Lung (tissue), 12 donors: ENCODE measurements around the gene NTRK3. TPM values are rescaled to one million over a fixed set of nuclear protein-coding genes. Genes with fewer than 3 reads are reported as not detected.

Source experiments
- ATAC-seq: fragments of 200-7000 bp; cut with Tn5 transposase; one replicate; pipeline ENCODE4 v1.9.1; 2020; ENCODE audit warnings: moderate number of reproducible peaks; ENCODE audit not compliant: insufficient read depth, low FRiP score
- DNase-seq, 3 donors: peaks; one replicate each; pipeline ENCODE4 v3.0.0-alpha.2; 2013 to 2017
- H3K27ac ChIP-seq, 2 donors: one replicate each; pipeline ENCODE4 v1.5.1; 2013; ENCODE audit warnings: mild to moderate bottlenecking in 2 of 2, moderate library complexity in 2 of 2, control low read depth in 1 of 2, inconsistent platforms in 1 of 2, low read depth in 1 of 2, low read length in 1 of 2
- H3K27me3 ChIP-seq, 3 donors: one replicate each; pipeline ENCODE4 v1.5.1; 2013; ENCODE audit warnings: low read length in 2 of 3; ENCODE audit not compliant: control insufficient read depth in 3 of 3, insufficient read depth in 3 of 3
- H3K36me3 ChIP-seq, 4 donors: one replicate each; pipeline ENCODE4 v1.5.1; 2013; ENCODE audit warnings: low read length in 4 of 4, mild to moderate bottlenecking in 1 of 4, moderate library complexity in 1 of 4; ENCODE audit not compliant: control insufficient read depth in 4 of 4, insufficient read depth in 4 of 4
- H3K4me1 ChIP-seq, 5 donors: one replicate each; pipeline ENCODE4 v1.5.1; 2013; ENCODE audit warnings: low read length in 5 of 5, mild to moderate bottlenecking in 2 of 5, moderate library complexity in 1 of 5; ENCODE audit not compliant: control insufficient read depth in 5 of 5, insufficient read depth in 5 of 5
- H3K4me3 ChIP-seq: one replicate; pipeline ENCODE4 v1.5.1; 2013; ENCODE audit warnings: mild to moderate bottlenecking, control low read depth, moderate library complexity
- H3K9ac ChIP-seq, 2 donors: one replicate each; pipeline ENCODE4 v1.5.1; 2013; ENCODE audit warnings: low read length in 2 of 2, control low read depth in 1 of 2; ENCODE audit not compliant: insufficient read depth in 1 of 2
- H3K9me3 ChIP-seq, 4 donors: one replicate each; pipeline ENCODE4 v1.5.1; 2013; ENCODE audit warnings: low read length in 3 of 4, mild to moderate bottlenecking in 1 of 4, moderate library complexity in 1 of 4; ENCODE audit not compliant: control insufficient read depth in 4 of 4, insufficient read depth in 3 of 4
- CTCF ChIP-seq: IDR thresholded peaks from 2 replicates; pipeline ENCODE4 v1.5.1; 2012; ENCODE audit warnings: mild to moderate bottlenecking; ENCODE audit errors: control extremely low read depth, extremely low read depth
- WGBS, 2 donors: extraction: QIAGEN DNeasy Blood & Tissue Kit; methylation state at CpG; one replicate each; pipeline ENCODE4 v1.1.7; 2013; 5-methylcytosine and 5-hydroxymethylcytosine counted together
- polyA plus RNA-seq, 2 donors: library from polyadenylated mRNA; stranded (reverse); fragments of 200-250 nt; gene quantifications; one replicate each; pipeline ENCODE4 v1.2.1, GENCODE V29; 2013
- total RNA-seq, 2 donors: library from RNA; depleted of rRNA in 1 of 2; stranded (reverse); fragments of >200 nt in 1 of 2; gene quantifications; one replicate each; pipeline ENCODE4 v1.2.1, GENCODE V29; 2014 to 2021
- donor health status: control.
- donor health status: control.
- donor health status: Bipolar disorder and iron deficiency.
- donor health status: healthy.
- donor health status: DM: yes; HTN: yes; CAD: no.

NTRK3 gene
- total and polyA plus RNA-seq, 4 donors = 0.44 to 11.0 (median 4.2) TPM

DNA sequence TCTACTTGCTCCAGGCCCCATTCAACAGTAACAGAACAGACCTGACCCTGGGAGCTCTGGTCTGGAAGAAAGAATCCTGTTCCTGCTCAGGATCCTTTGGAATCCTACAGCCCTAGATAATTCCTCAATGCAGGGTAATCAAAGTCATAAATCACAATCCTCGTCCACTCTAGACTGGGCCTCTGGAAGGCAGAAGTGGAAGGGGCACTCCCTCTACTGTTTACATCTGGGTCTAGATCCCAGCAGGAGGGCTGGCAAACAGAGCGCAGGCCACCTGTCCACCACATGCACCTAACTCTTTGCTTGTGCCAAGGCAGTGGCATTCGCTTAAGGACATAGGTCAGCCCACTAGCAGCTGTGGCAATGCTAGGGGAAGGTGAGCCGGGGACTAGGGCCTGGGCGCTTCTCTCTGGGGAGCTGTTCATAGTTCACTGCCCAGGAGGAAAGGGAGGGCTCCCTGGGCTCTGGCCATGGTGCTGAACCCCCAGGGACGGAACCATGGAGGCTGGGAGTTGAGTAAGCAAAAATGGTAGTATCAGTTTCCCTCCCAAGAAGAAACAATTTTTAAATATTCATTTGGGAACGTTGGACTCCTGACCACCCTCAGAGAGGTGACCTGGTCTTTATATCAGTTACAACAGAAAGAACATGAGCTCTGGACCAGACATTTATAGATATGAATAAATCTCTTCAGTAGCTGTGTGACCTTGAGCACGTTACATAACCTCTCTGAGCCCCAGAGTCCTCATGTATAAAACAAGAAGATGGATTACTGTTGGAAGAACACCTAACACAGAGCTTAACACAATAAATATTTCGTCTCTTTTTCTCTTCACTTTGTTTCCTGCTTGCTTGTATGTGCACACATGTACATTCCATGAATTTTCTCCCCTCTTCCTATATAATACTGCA lies 90.2 kb downstream of the NTRK3 start:
- Histone ChIP-seq H3K4me1 (no peaks in the 10 kb centered on the region), H3K36me3 (no peaks in the 10 kb centered on the region), H3K4me3 (no peak overlapping the region), H3K9me3 (peaks cover 0 to 3% (median 0%) of the 10 kb centered on the region in 4 donors), H3K27me3 (no peaks in the 10 kb centered on the region), H3K27ac (no peak overlapping the region), H3K9ac (no peak overlapping the region)
- TF ChIP-seq CTCF = no peak
- 31 to 42% methylated on average over 9 of the region's 9 CpGs for WGBS, 2 donors
- no peak for ATAC-seq
- DNase-seq = peak; percentile 46 to 62 (median 49)

GRCh38 chr15:88161636-88162035 lies 94.9 kb downstream of the NTRK3 start:
- DNase-seq (no peak), ATAC-seq (no peak)
- no peaks in the 10 kb centered on the region for H3K36me3 ChIP-seq
- H3K27me3 ChIP-seq = no peaks in the 10 kb centered on the region
- no peak overlapping the region for H3K9ac ChIP-seq
- no peak overlapping the region for H3K4me3 ChIP-seq
- no peaks in the 10 kb centered on the region for H3K4me1 ChIP-seq
- TF ChIP-seq CTCF = no peak
- peaks cover 0 to 7% (median 0%) of the 10 kb centered on the region in 4 donors for H3K9me3 ChIP-seq
- 55 to 67% methylated on average over 2 of the region's 2 CpGs for WGBS, 2 donors
- H3K27ac ChIP-seq = no peak overlapping the region

GRCh38 chr15:88155310-88155709 lies 101.2 kb downstream of the NTRK3 start:
- Histone ChIP-seq H3K27ac (no peak overlapping the region), H3K4me1 (peaks cover 0 to 2% (median 0%) of the 10 kb centered on the region in 5 donors), H3K9me3 (peaks cover 0 to 4% (median 0%) of the 10 kb centered on the region in 4 donors), H3K27me3 (peaks cover 0 to 3% (median 0%) of the 10 kb centered on the region in 3 donors), H3K9ac (no peak overlapping the region), H3K36me3 (no peaks in the 10 kb centered on the region), H3K4me3 (no peak overlapping the region)
- ATAC-seq = no peak
- 49 to 65% methylated on average over 2 of the region's 2 CpGs for WGBS, 2 donors
- TF ChIP-seq CTCF = no peak
- no peak for DNase-seq
